Globus pallidus (tissue), 1 donor: ENCODE results near the gene TTC39C.

Source experiments
- DNase-seq: peaks from one replicate; pipeline ENCODE4 v3.0.0-alpha.2; 2015; ENCODE audit warnings: low spot score

The TTC39C gene

DNA sequence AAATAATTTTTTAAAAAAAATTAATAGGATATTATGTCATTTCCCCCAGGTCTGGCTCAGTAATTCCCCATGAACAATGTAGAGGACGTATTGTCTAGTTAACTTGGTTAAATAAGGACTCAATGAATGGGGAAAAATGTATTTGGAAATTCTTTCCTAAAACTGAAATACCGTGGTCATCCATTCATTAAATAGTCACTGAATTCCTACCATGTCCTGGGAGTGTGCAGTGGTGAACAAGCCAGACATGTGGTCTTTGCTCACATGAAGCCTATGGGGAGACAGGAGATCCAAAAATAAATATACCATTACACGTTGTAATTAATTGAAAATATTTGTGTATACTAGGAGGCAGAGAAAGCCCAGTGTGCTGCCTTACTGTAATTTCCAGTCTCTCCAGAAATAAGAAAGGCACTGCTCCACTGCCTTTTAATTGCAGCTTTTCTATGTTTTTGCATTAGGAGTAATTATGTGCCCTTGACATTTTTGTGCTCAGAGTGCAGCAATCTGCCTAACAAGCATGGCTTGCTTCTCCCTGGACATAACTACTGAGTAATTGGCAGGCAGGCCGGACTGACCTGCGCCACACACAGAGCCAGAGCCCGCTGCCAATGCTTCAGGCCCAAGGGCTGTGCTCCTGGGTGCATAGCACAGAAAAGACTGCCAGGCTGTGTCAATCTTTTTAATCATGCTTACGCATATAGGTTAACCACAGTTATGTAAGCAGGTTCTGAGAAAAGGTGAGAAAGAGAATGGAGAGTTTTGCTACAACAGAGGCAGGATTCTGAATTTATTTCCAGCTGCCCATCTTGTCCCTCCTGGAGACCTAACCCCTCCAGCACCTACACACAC lies 22.2 kb upstream of the TTC39C start:
- DNase-seq, result peak; percentile 55

- no peak for DNase-seq
These were observed 21.6 kb upstream of the TTC39C start for GRCh38 chr18:23992941-23993280.

DNA sequence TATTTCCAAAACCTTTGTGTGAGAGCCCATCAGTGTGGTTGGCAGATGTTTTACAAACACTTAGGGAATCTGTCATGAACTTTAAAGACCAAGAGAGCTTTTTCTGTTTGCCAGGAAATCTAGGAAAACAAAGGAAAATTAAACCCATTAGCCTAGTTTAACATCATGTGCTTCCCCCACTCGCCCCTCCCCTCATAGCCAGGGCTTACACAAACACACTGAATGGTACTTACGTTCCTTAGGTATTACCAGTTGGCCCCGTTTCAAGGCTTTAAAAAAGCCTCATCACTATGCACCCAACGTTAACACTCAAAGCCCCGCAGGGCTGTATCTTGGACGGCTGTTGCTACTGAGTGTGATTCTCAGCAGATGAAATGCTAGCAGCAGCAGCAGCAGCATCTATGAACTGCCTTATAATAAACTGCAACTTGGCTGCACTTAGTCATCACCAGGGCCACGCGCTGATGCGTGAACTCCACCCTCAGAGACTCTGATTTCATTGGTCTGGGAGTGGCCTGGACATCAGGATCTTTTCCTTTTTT lies 20.1 kb upstream of the TTC39C start:
- DNase-seq, result peak; percentile 28

GRCh38 chr18:23995180-23995579 lies 19.4 kb upstream of the TTC39C start:
- DNase-seq, result no peak

- no peak for DNase-seq
These were observed 16.5 kb upstream of the TTC39C start for GRCh38 chr18:23998018-23998417.

GRCh38 chr18:23998820-23999219 lies 15.7 kb upstream of the TTC39C start:
- no peak for DNase-seq

DNA sequence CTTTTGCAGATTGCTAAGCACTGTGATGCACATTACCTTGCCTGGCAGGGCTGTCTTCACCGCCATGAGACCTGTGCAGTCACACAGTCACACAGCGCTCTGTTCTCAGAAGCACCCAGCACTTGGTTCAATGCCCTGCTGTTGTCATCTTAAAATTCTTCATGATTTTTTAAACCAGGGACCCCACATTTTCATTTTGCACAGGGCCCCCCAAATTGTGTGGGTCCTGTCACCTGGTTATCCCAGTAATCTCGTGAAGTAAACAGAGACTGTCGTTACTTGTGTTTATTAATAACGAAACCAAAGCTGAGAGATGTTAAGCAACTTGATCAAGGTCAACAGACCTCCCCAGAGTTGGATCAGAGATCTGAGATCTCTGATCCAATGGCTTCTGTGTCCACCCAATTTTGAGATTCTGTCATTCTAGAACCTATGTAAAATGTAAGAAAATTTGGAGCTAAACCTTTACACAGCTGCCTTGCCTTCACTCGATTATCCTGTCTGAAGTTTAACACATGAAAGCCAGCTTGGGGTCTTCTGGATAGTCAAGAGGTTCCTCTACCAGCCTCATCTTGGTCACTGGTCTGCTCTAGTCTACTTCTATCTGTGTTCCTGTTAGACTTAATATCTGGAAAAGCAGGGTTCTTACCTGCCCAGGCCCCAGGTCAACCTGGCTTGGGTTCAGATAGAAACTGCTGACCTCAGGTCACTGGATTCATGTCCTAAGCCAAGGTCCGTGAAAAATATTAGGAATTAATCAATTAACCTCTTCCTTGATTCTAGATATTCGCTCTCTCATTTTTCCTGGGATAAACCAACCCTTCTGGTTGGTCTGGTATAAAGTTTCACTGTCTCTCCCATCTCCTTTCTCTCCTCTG lies 13.7 kb upstream of the TTC39C start:
- DNase-seq, result no peak

DNA sequence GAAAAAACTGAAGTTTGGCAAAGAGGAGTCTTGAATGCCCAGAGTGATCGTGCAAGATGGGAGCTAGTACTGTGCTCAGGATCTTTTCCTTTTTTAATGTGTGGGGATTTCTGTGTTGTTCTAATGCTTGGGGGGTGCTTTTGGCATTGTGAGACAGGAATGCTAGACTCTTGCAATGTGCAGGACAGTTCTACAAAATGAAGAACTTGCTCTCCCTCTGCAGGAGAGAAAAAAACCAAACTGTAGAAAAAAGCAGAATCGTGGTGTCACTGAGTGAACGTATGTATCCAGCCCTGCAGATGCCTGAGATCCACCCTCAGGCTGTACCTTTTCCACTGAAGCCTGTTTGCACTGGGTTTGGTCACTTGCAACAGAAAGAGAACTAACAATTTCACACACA lies 12.1 kb upstream of the TTC39C start:
- DNase-seq, result no peak

- no peak for DNase-seq
These were observed 11.3 kb upstream of the TTC39C start for GRCh38 chr18:24003288-24003687.

DNA sequence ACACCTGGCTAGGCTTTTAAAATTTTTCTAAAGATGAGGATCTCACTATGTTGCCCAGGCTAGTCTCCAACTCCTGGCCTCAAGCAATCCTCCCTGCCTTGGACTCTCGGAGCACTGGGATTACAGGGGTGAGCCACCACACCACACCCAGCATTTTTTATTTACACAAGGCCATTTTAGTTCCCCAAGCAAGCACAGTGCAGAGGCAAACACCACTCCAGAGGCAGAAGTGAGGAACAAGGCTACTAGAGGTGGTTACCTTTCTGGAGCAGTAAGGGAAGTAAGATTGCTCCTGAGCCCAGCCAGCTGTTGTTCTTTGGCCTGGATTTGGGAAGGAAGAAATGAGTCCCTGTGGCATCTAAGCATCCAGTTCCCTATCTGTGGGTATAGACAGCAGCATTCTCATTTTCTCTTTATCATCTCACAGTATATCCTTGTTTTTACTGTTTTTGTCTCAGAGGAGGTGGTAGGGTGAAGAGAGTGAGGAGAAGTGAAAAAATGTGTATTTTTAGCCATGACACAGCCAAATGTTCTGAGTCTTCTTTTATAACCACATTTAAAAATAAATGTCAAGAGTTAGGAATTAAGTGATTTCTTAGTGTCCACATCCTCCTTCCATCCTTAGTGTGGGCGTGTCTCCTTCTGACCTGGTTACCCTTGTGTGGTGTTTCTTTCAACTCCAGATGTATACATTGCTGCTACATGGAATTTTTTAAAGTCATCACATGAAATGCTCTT lies 10.5 kb upstream of the TTC39C start:
- no peak for DNase-seq

GRCh38 chr18:24006712-24007313 lies 7.7 kb upstream of the TTC39C start:
- no peak for DNase-seq

GRCh38 chr18:24009246-24009645 lies 5.3 kb upstream of the TTC39C start:
- no peak for DNase-seq

DNA sequence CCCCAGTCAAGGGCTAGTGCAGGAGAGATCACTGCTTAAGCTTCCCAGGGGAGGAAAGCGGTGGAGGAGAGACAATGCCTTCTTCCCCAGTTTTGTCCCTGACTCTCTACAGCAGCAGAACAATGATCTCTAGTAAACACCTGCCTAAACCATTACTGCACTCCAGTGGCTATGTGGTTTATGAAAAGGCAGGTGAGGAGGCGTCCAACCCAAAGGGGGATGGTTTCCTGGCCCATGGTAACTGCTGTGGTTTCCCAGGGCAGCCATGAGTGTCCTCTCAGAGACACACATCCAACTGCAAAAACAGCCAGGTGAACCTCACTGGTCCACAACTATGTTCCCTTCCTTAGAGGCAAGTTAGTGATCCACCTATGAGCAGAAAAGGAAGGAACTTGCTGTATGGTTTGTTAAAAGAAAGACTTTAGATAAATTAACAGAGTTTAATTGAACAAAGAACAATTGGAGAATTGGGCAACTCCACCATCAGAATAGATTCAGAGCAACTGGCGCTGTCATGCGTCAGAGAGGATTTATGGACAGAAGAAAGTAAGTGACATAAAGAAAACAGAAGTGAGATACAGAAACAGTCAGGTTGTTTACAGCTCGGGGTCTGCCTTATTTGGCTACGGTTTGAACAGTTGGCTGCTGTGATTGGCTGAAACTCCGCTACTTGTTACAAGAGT lies 4.8 kb upstream of the TTC39C start:
- DNase-seq, result no peak

- no peak for DNase-seq
These were observed 3.9 kb upstream of the TTC39C start for GRCh38 chr18:24010673-24011072.

DNA sequence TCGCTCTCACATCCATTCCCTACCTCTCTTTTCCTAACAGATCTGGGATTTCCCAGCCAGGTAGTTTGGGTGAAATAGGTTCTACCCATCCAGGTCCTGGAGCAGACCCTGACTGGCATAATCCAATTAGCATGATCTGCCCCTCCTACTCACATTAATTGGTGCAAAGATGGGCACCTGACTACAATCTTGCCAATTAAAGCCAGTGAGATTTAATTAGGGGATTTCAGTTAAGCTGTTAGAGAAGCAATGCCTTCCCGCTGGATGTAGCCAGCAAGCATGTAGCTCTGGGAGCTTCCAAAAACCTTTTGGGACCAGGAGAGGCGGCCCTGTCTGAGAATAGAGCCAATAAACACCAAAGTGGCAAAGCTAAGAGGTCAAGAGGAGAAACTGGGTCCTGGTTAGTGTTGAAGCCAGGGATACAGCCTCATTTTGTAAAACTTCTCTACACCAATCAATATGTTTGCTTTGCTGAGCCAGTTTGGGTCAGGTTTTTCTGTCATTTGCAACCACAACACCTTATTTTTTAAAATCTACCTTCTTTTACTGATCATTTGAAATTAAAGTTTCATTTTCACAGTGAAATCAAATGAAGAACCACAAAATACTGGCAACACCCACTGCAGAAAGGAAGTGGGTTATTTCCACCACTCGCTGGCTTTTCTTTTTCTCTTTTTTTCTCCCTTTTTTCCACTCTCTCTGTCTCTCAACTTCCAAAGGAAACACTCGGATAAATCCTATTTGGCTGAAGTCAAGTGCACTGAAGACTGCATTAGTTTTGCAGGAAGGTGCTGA lies 3.2 kb upstream of the TTC39C start:
- DNase-seq, result no peak

GRCh38 chr18:24013051-24013450 lies 1.5 kb upstream of the TTC39C start:
- no peak for DNase-seq

DNA sequence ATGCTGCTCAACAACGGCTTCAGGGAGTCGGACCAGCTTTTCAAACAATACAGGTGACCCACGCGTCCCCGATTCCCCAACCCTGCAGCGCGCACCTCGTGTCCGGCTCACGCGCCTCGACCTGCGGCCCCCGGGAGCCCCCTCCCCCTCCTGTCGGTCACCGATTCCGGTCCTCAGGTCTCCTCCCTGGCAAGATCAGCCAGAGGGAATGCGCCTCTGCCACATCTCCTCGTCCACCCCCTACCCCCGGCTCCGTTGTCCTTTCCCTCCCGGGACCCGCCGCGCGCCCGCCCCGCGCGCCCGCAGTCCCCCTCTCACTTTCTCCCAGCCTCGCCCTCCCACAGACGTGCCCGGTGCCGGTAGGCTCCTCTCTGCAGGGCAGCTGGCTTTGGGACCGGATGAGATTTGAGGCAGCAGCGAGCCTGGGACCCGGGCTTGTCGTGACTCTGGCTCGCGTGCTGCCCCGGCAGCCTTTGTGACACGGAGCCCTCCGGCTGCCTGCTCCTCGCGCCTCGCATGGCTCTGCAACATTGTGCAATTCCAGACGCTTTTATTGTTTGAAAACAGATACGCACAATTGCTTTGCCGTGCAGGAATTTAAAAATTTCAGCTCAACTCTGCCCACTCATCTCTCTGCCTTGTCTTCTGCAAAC lies 558 bp downstream of the TTC39C start:
- DNase-seq, result peak; percentile 12

DNA sequence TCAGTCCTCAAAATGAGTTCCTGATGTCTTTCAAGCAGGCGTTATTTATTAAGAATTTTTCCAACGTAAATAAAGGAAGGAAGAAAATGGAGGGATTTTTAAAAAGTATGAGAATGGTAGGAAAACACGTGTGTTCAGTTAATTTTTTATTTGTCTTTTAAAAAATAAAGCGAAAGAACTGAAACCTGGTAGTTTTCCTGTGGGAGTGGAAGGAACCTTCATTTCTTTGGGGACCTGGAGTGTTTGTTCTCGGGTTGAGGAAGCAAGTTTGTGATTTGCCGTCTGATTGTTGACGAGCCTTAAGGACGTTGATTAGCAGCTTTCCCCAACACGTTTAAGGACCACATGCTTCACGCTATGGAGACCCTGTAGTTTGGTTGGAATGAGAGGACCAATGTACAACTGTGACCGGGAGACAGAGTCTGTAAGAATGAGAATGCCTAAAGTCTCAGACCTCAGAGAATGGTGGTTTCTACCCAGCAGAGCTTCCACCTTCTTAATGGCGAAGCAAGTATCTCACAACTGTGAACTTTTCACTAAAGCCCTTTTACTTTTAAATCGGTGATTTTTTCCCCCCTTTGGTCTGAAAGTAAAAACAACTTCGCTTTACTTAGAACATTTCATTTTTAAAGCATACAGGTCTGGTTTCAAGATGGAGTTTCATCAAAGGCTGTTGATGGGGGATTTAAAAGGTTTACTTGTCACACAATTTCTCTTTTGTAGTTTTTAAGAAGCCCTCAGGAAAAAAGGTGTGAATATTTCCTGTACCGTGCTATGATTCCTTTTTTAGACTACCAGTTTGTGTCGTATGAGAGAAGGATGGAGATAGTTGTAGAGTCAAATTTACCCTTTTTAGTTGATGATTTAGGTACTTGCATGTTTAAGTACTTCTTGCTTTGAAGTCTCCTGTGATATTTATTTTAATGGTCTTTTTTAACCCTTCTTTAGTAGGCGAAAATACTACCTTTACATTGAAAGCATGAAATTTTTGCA lies 1.4 kb downstream of the TTC39C start:
- no peak for DNase-seq

DNA sequence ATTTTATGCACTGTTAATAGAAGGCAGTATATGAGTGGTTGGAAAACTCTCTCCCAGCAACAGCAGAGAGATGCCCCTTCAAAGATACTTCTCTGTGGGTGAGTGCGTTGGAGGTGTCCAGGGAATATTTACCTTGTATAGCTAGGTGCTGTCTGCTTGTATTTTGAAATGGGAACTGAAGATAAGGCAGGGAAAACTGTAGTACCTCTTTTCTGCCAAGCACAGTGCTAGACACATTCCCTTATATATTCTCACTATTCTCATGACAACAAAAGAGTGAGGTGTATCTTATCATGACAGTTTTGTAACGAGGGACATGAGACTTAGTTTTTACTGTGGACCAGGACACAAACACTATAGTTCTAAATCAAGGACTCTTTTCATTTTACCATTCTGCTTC lies 2.1 kb downstream of the TTC39C start:
- no peak for DNase-seq
